ENCODE measurements around the gene LRRN2. TPM values are rescaled to one million over a fixed set of nuclear protein-coding genes. Genes with fewer than 3 reads are reported as not detected.
A peak's percentile ranks its signal among the peaks of the same experiment; 100 is the strongest.

LRRN2 gene
- total RNA-seq, 1 experiment from 2014 or later, result 4.6 TPM

- H3K4me2 ChIP-seq, result no peak overlapping the region
- H3K27me3 ChIP-seq (ENCODE audit: insufficient read depth, low read depth), result no peaks in the 10 kb centered on the region
- no peaks in the 10 kb centered on the region for H3K9me2 ChIP-seq (ENCODE audit: insufficient read depth)
- no peak overlapping the region for H3K27ac ChIP-seq
- TF ChIP-seq CTCF (conservative IDR thresholded peaks at IDR 0.05) (no peak), EZH2 (IDR thresholded peaks at IDR 0.05; ENCODE audit: low read depth) (no peak)
- H3F3A ChIP-seq (ENCODE audit: insufficient read depth, low read depth), result no peaks in the 10 kb centered on the region
- H2AFZ ChIP-seq, result no peak overlapping the region
- no peaks in the 10 kb centered on the region for H3K4me1 ChIP-seq (replicated peaks; ENCODE audit: insufficient read depth)
- H3K79me2 ChIP-seq (ENCODE audit: low read depth), result no peaks in the 10 kb centered on the region
- BruUV-seq (replicated peaks), result no TSS peak
- no peaks in the 10 kb centered on the region for H4K20me1 ChIP-seq (ENCODE audit: insufficient read depth)
- intact Hi-C loops (cut with micrococcal nuclease; ENCODE audit: unreplicated experiment), result no loop called here
- DNase-seq, result no peak
- ChIA-PET POLR2A (ENCODE audit: unreplicated experiment) (no interaction called here), CTCF (no interaction called here)
- H3K36me3 ChIP-seq (ENCODE audit: low read depth), result no peaks in the 10 kb centered on the region
- no peaks in the 10 kb centered on the region for H3K9me3 ChIP-seq (ENCODE audit: insufficient read depth, low read depth)
- no peak overlapping the region for H3K4me3 ChIP-seq
Observed at GRCh38 chr1:204598319-204598969, 87.1 kb downstream of the LRRN2 start.

- DNase-seq, result no peak
- H3K4me3 ChIP-seq, result no peak overlapping the region
- CTCF ChIA-PET, result no interaction called here
Observed at GRCh38 chr1:204592246-204592948, 93.1 kb downstream of the LRRN2 start.

GRCh38 chr1:204591473-204592090, 94.0 kb downstream of the LRRN2 start:
- Histone ChIP-seq H3K27me3 (ENCODE audit: insufficient read depth, low read depth) (no peaks in the 10 kb centered on the region), H3K9me3 (ENCODE audit: insufficient read depth, low read depth) (no peaks in the 10 kb centered on the region), H3K27ac (no peak overlapping the region), H3K4me1 (replicated peaks; ENCODE audit: insufficient read depth) (peaks cover 32% of the 10 kb centered on the region), H3K79me2 (ENCODE audit: low read depth) (no peaks in the 10 kb centered on the region), H4K20me1 (ENCODE audit: insufficient read depth) (no peaks in the 10 kb centered on the region; the same call in 1 of the 2 replicates), H3K4me2 (peak overlapping the region; percentile 25), H3F3A (ENCODE audit: insufficient read depth, low read depth) (peaks cover 13% of the 10 kb centered on the region), H3K36me3 (ENCODE audit: low read depth) (no peaks in the 10 kb centered on the region), H2AFZ (no peak overlapping the region), H3K9me2 (ENCODE audit: insufficient read depth) (no peaks in the 10 kb centered on the region), H3K4me3 (no peak overlapping the region)
- no TSS peak for BruUV-seq (replicated peaks)
- TF ChIP-seq CTCF (conservative IDR thresholded peaks at IDR 0.05) (no peak), EZH2 (IDR thresholded peaks at IDR 0.05; ENCODE audit: low read depth) (no peak)
- ChIA-PET POLR2A (ENCODE audit: unreplicated experiment) (no interaction called here), CTCF (no interaction called here)
- peak in 1 of 2 experiments; percentile 74 for DNase-seq
- intact Hi-C loops (cut with micrococcal nuclease; ENCODE audit: unreplicated experiment), result no loop called here

More at GRCh38 chr1:204592246-204592948, 93.1 kb downstream of the LRRN2 start:
- H3K27me3 ChIP-seq (ENCODE audit: insufficient read depth, low read depth), result no peaks in the 10 kb centered on the region
- TF ChIP-seq EZH2 (IDR thresholded peaks at IDR 0.05; ENCODE audit: low read depth) (no peak), CTCF (conservative IDR thresholded peaks at IDR 0.05) (no peak)
- BruUV-seq (replicated peaks), result no TSS peak
- no peak overlapping the region for H3K4me2 ChIP-seq
- no peaks in the 10 kb centered on the region for H3K9me2 ChIP-seq (ENCODE audit: insufficient read depth)
- peaks cover 13% of the 10 kb centered on the region for H3F3A ChIP-seq (ENCODE audit: insufficient read depth, low read depth)
- intact Hi-C loops (cut with micrococcal nuclease; ENCODE audit: unreplicated experiment), result no loop called here
- no peaks in the 10 kb centered on the region for H3K79me2 ChIP-seq (ENCODE audit: low read depth)
- no peak overlapping the region for H2AFZ ChIP-seq
- no peak overlapping the region for H3K27ac ChIP-seq
- no peaks in the 10 kb centered on the region for H3K9me3 ChIP-seq (ENCODE audit: insufficient read depth, low read depth)
- POLR2A ChIA-PET (ENCODE audit: unreplicated experiment), result no interaction called here
- no peaks in the 10 kb centered on the region; the same call in 1 of the 2 replicates for H4K20me1 ChIP-seq (ENCODE audit: insufficient read depth)
- H3K36me3 ChIP-seq (ENCODE audit: low read depth), result no peaks in the 10 kb centered on the region
- H3K4me1 ChIP-seq (replicated peaks; ENCODE audit: insufficient read depth), result peaks cover 32% of the 10 kb centered on the region

All from PC-9 (cell line).